Esophagus muscularis mucosa (tissue), 4 donors: Measurements from ENCODE around the gene PSMD5. TPM values are rescaled to one million over a fixed set of nuclear protein-coding genes. Genes with fewer than 3 reads are reported as not detected.

ENCODE experiments used
- DNase-seq: peaks from one replicate; pipeline ENCODE4 v3.0.0-alpha.2; 2017; ENCODE audit errors: extremely low spot score
- H3K27ac ChIP-seq, 4 donors: fragments of 200-600 bp; sonication (generic); replicated peaks in 1 of 4; 1 replicate in 3 of 4; 2 replicates in 1 of 4; pipeline ENCODE4 v1.5.1; 2016 to 2019; ENCODE audit warnings: mild to moderate bottlenecking in 1 of 4
- H3K27me3 ChIP-seq, 4 donors: fragments of 200-600 bp; sonication (generic); one replicate each; pipeline versions ENCODE4 v1.5.1 to v1.6.0; 2016 to 2019
- H3K36me3 ChIP-seq, 4 donors: fragments of 200-600 bp; sonication (generic); one replicate each; pipeline ENCODE4 v1.5.1; 2016 to 2019
- H3K4me1 ChIP-seq, 4 donors: fragments of 200-600 bp; sonication (generic); one replicate each; pipeline ENCODE4 v1.5.1; 2016 to 2019
- H3K4me3 ChIP-seq, 4 donors: fragments of 200-600 bp; sonication (generic); 1 replicate in 2 of 4; 2 replicates in 2 of 4; pipeline ENCODE4 v1.5.1; 2016 to 2019; ENCODE audit warnings: mild to moderate bottlenecking in 4 of 4, moderate library complexity in 1 of 4
- H3K9me3 ChIP-seq, 4 donors: fragments of 200-600 bp; sonication (generic); 1 replicate in 3 of 4; 2 replicates in 1 of 4; pipeline ENCODE4 v1.5.1; 2016 to 2019
- CTCF ChIP-seq, 3 experiments: fragments of 200-600 bp in 2 of 3; fragments of 450-650 bp in 1 of 3; sonication (generic) in 2 of 3; IDR thresholded peaks; one replicate each; pipeline ENCODE4 v1.5.1; 2017 to 2019; ENCODE audit warnings: antibody characterized with exemption in 3 of 3, mild to moderate bottlenecking in 2 of 3, moderate library complexity in 1 of 3
- EP300 ChIP-seq: sonication (generic); formaldehyde crosslinking; IDR thresholded peaks from one replicate; pipeline ENCODE4 v1.6.1; 2017; ENCODE audit warnings: antibody characterized with exemption
- POLR2A ChIP-seq: fragments of 450-650 bp; IDR thresholded peaks from one replicate; pipeline ENCODE4 v1.6.1; 2017; ENCODE audit warnings: antibody characterized with exemption, moderate library complexity, mild to moderate bottlenecking, low read depth
- POLR2AphosphoS5 ChIP-seq, 2 donors: sonication (generic); formaldehyde crosslinking; IDR thresholded peaks; one replicate each; pipeline ENCODE4 v1.6.1; 2017; ENCODE audit warnings: antibody characterized with exemption in 2 of 2
- WGBS: methylation state at CpG from one replicate; pipeline ENCODE4 v1.1.5; 2018; 5-methylcytosine and 5-hydroxymethylcytosine counted together
- intact Hi-C: fragments of 100-400 bp; cut with DNase I; formaldehyde crosslinking; loops from one replicate; pipeline ENCODE4 v1.15.1; 2023
- total RNA-seq, 4 donors: library from RNA; depleted of rRNA; stranded (reverse); fragments of >200 nt; gene quantifications; one replicate each; pipeline versions ENCODE4 v1.1.0 to v1.2.1, GENCODE V29; 2016

Gene PSMD5
- total RNA-seq, 4 donors from 2014 or later, result 22.0 to 30.7 (median 25.8) TPM

- no peak for DNase-seq
- no peak overlapping the region for H3K27ac ChIP-seq
- 100% methylated on average over 1 of the region's 1 CpG for WGBS
- TF ChIP-seq EP300 (no peak), POLR2AphosphoS5 (IDR thresholded peaks at IDR 0.05) (no peak), POLR2A (no peak), CTCF (IDR thresholded peaks at IDR 0.05) (no peak)
- no peaks in the 10 kb centered on the region for H3K4me1 ChIP-seq
- H3K36me3 ChIP-seq, result peaks cover 0 to 46% (median 7%) of the 10 kb centered on the region in 4 donors
- intact Hi-C loops, result no loop called here
- H3K27me3 ChIP-seq, result no peaks in the 10 kb centered on the region
- H3K9me3 ChIP-seq, result no peaks in the 10 kb centered on the region
- no peak overlapping the region for H3K4me3 ChIP-seq
These were observed 8.7 kb upstream of the PSMD5 start for GRCh38 chr9:120851449-120851848.

- WGBS, result 93% methylated on average over 3 of the region's 3 CpGs
- no peaks in the 10 kb centered on the region for H3K27me3 ChIP-seq
- H3K27ac ChIP-seq, result no peak overlapping the region
- intact Hi-C loops, result no loop called here
- no peaks in the 10 kb centered on the region for H3K4me1 ChIP-seq
- no peak for DNase-seq
- H3K36me3 ChIP-seq, result peaks cover 0 to 54% (median 6%) of the 10 kb centered on the region in 4 donors
- TF ChIP-seq CTCF (IDR thresholded peaks at IDR 0.05) (no peak), EP300 (no peak), POLR2AphosphoS5 (IDR thresholded peaks at IDR 0.05) (no peak), POLR2A (no peak)
- no peak overlapping the region for H3K4me3 ChIP-seq
- H3K9me3 ChIP-seq, result no peaks in the 10 kb centered on the region
These were observed 7.6 kb upstream of the PSMD5 start for GRCh38 chr9:120850315-120850714.

- Histone ChIP-seq H3K9me3 (peaks cover 0 to 2% (median 0%) of the 10 kb centered on the region in 4 donors), H3K4me1 (peaks cover 12 to 15% (median 14%) of the 10 kb centered on the region in 4 donors), H3K27ac (no peak overlapping the region), H3K36me3 (peaks cover 0 to 36% (median 2%) of the 10 kb centered on the region in 4 donors), H3K4me3 (no peak overlapping the region), H3K27me3 (no peaks in the 10 kb centered on the region)
- 60% methylated on average over 1 of the region's 1 CpG for WGBS
- TF ChIP-seq POLR2A (no peak), EP300 (no peak), POLR2AphosphoS5 (IDR thresholded peaks at IDR 0.05) (no peak), CTCF (IDR thresholded peaks at IDR 0.05) (no peak)
- intact Hi-C loops, result no loop called here
- DNase-seq, result no peak
These were observed 4.2 kb upstream of the PSMD5 start for GRCh38 chr9:120846906-120847305.

- intact Hi-C loops, result no loop called here
- H3K36me3 ChIP-seq, result peaks cover 0 to 32% (median 2%) of the 10 kb centered on the region in 4 donors
- H3K4me3 ChIP-seq, result no peak overlapping the region
- no peaks in the 10 kb centered on the region for H3K27me3 ChIP-seq
- no peak overlapping the region for H3K27ac ChIP-seq
- H3K9me3 ChIP-seq, result peaks cover 0 to 2% (median 0%) of the 10 kb centered on the region in 4 donors
- 94% methylated on average over 3 of the region's 3 CpGs for WGBS
- H3K4me1 ChIP-seq, result peaks cover 17 to 21% (median 18%) of the 10 kb centered on the region in 4 donors
- DNase-seq, result no peak
- TF ChIP-seq CTCF (IDR thresholded peaks at IDR 0.05) (no peak), POLR2AphosphoS5 (IDR thresholded peaks at IDR 0.05) (no peak), POLR2A (no peak), EP300 (no peak)
These were observed 3.6 kb upstream of the PSMD5 start for GRCh38 chr9:120846251-120846889.

- H3K27me3 ChIP-seq, result no peaks in the 10 kb centered on the region
These were observed 2.5 kb upstream of the PSMD5 start for GRCh38 chr9:120845255-120845654.

More at GRCh38 chr9:120845255-120845654, 2.5 kb upstream of the PSMD5 start:
- Histone ChIP-seq H3K4me3 (no peak overlapping the region), H3K27ac (no peak overlapping the region), H3K4me1 (peaks cover 20 to 31% (median 29%) of the 10 kb centered on the region in 4 donors), H3K9me3 (peaks cover 0 to 2% (median 0%) of the 10 kb centered on the region in 4 donors), H3K36me3 (peaks cover 0 to 31% (median 2%) of the 10 kb centered on the region in 4 donors)
- DNase-seq, result no peak
- no peak for TF ChIP-seq POLR2AphosphoS5 (IDR thresholded peaks at IDR 0.05)
- intact Hi-C loops, result no loop called here
